ENCODE measurements around the gene ATP9B. TPM values are rescaled to one million over a fixed set of nuclear protein-coding genes. Genes with fewer than 3 reads are reported as not detected.

Gene ATP9B
- polyA plus RNA-seq, 3 donors: 7.2 to 20.3 (median 14.0) TPM

DNA sequence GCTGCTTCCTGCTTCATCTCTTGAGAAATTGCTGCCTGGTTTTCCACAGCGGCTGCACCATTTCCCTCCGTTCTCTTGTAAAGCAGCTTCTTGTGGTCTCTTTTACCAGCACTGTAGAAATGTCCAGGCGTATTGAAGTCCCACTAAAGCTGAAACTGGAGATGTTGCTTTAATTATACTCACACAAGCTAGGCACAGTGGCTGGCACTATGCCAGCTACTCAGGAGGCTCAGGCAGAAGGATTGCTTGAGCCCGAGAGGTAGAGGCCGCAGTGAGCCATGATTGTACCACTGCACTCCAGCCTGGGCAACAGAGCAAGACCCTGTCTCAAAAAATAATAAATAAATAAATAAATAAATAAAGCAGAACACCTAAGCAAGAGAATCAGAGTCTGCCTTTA lies 19.2 kb upstream of the ATP9B start:
- TF ChIP-seq, protein P1, sequence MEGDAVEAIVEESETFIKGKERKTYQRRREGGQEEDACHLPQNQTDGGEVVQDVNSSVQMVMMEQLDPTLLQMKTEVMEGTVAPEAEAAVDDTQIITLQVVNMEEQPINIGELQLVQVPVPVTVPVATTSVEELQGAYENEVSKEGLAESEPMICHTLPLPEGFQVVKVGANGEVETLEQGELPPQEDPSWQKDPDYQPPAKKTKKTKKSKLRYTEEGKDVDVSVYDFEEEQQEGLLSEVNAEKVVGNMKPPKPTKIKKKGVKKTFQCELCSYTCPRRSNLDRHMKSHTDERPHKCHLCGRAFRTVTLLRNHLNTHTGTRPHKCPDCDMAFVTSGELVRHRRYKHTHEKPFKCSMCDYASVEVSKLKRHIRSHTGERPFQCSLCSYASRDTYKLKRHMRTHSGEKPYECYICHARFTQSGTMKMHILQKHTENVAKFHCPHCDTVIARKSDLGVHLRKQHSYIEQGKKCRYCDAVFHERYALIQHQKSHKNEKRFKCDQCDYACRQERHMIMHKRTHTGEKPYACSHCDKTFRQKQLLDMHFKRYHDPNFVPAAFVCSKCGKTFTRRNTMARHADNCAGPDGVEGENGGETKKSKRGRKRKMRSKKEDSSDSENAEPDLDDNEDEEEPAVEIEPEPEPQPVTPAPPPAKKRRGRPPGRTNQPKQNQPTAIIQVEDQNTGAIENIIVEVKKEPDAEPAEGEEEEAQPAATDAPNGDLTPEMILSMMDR (IDR thresholded peaks at IDR 0.05): no peak

DNA sequence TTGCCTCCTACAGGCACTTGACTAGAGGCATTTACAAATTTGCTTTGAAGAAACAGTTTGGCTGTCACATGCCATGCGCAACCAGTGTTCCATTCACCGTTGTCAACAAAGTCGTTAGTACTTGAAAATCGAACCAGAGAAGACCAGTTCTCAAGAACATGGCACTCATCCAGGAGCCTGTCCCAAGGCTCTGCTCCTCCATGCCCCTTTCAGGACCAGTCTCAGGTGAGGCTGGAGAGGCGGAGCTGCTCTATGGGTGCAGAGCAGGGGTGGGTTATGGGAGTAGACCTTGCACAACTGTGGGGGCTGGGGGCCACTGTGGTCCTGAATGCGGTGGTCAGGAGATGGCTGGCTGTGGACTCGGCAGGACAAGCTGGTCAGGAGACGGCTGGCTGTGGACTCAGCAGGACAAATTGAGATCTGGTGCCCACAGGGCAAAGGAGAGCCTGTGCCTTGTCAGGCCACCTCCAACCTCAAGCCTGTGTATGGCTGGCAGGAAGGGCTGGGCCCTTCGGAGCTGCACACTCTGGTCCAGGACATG lies 12.3 kb upstream of the ATP9B start:
- H3K4me1 ChIP-seq (ENCODE audit: control insufficient read depth in 1 of 2, insufficient read depth in 2 of 2, low read length in 2 of 2): no peaks in the 10 kb centered on the region
- Mint-ChIP-seq H3K27ac (peak overlapping the region in 1 of 7 donors; percentile 60), H3K36me3 (no peaks in the 10 kb centered on the region), H3K4me1 (no peaks in the 10 kb centered on the region), H3K27me3 (ENCODE audit: low read depth in 3 of 3) (peaks cover 5 to 9% (median 9%) of the 10 kb centered on the region in 3 donors), H3K9me3 (peaks cover 2 to 16% (median 5%) of the 10 kb centered on the region in 7 donors), H3K4me3 (no peak overlapping the region)
- no peak overlapping the region for H3K4me3 ChIP-seq (replicated peaks in 1 of 3; ENCODE audit: low read depth in 2 of 3, low read length in 3 of 3)
- H3K79me2 ChIP-seq (ENCODE audit: insufficient read depth, low read length): no peaks in the 10 kb centered on the region
- no peak for DNase-seq
- intact Hi-C loops (cut with micrococcal nuclease): no loop called here
- no peak overlapping the region for H3K9ac ChIP-seq (ENCODE audit: insufficient read depth, low read length, poor library complexity, severe bottlenecking)
- no peaks in the 10 kb centered on the region for H4K20me1 ChIP-seq (ENCODE audit: insufficient read depth, low read length)
- H3K4me2 ChIP-seq (replicated peaks; ENCODE audit: extremely low read depth, low read length, poor library complexity, severe bottlenecking): no peak overlapping the region
- 94% methylated on average over 7 of the region's 9 CpGs for WGBS (ENCODE audit: insufficient coverage)
- TF ChIP-seq, protein P1 (IDR thresholded peaks at IDR 0.05): no peak
- H3K27me3 ChIP-seq (ENCODE audit: control insufficient read depth in 2 of 2, insufficient read depth in 2 of 2, low read length in 2 of 2): no peaks in the 10 kb centered on the region
- no peaks in the 10 kb centered on the region for H3K36me3 ChIP-seq (replicated peaks in 1 of 2; ENCODE audit: control insufficient read depth in 1 of 2, insufficient read depth in 2 of 2, low read length in 2 of 2)
- H2AFZ ChIP-seq (ENCODE audit: insufficient read depth, low read depth, low read length, poor library complexity, severe bottlenecking): no peak overlapping the region
- H3K27ac ChIP-seq (ENCODE audit: low read depth in 1 of 2, low read length in 2 of 2): no peak overlapping the region
- H3K9me3 ChIP-seq (replicated peaks in 1 of 2; ENCODE audit: control insufficient read depth in 1 of 2, insufficient read depth in 1 of 2, low read length in 2 of 2): peaks cover 0 to 7% of the 10 kb centered on the region in 2 donors

More for the DNA sequence above, 19.2 kb upstream of the ATP9B start:
- Histone ChIP-seq H3K4me1 (ENCODE audit: control insufficient read depth in 1 of 2, insufficient read depth in 2 of 2, low read length in 2 of 2) (no peaks in the 10 kb centered on the region), H3K4me3 (replicated peaks in 1 of 3; ENCODE audit: low read depth in 2 of 3, low read length in 3 of 3) (no peak overlapping the region), H3K36me3 (replicated peaks in 1 of 2; ENCODE audit: control insufficient read depth in 1 of 2, insufficient read depth in 2 of 2, low read length in 2 of 2) (no peaks in the 10 kb centered on the region), H4K20me1 (ENCODE audit: insufficient read depth, low read length) (no peaks in the 10 kb centered on the region), H3K9ac (ENCODE audit: insufficient read depth, low read length, poor library complexity, severe bottlenecking) (no peak overlapping the region), H3K4me2 (replicated peaks; ENCODE audit: extremely low read depth, low read length, poor library complexity, severe bottlenecking) (no peak overlapping the region), H3K27me3 (ENCODE audit: control insufficient read depth in 2 of 2, insufficient read depth in 2 of 2, low read length in 2 of 2) (no peaks in the 10 kb centered on the region), H2AFZ (ENCODE audit: insufficient read depth, low read depth, low read length, poor library complexity, severe bottlenecking) (no peak overlapping the region), H3K79me2 (ENCODE audit: insufficient read depth, low read length) (no peaks in the 10 kb centered on the region), H3K27ac (ENCODE audit: low read depth in 1 of 2, low read length in 2 of 2) (no peak overlapping the region), H3K9me3 (replicated peaks in 1 of 2; ENCODE audit: control insufficient read depth in 1 of 2, insufficient read depth in 1 of 2, low read length in 2 of 2) (no peaks in the 10 kb centered on the region)
- Mint-ChIP-seq H3K27ac (no peak overlapping the region), H3K9me3 (peaks cover 0 to 11% (median 2%) of the 10 kb centered on the region in 7 donors), H3K4me3 (no peak overlapping the region), H3K27me3 (ENCODE audit: low read depth in 3 of 3) (peaks cover 4 to 14% (median 12%) of the 10 kb centered on the region in 3 donors), H3K36me3 (no peaks in the 10 kb centered on the region), H3K4me1 (no peaks in the 10 kb centered on the region)
- WGBS (ENCODE audit: insufficient coverage): 93% methylated on average over 3 of the region's 5 CpGs
- DNase-seq: no peak
- intact Hi-C loops (cut with micrococcal nuclease): no loop called here

Data from CD14-positive monocyte (primary cell).